NCI-H2227 (cell line): Measurements from ENCODE around the gene IZUMO1.
"Not testable (repeated sequence)": the region's sequence is repeated elsewhere in the genome, so short reads cannot be mapped to it uniquely, and the experiment has no call there.

ENCODE experiments used
- DNase-seq: peaks from one replicate; lab custom pipeline; 2025; ENCODE audit not compliant: unreplicated experiment; lab: John Stamatoyannopoulos, UW

IZUMO1 gene

GRCh38 chr19:48746738-48747575 is at the start of gene IZUMO1:
IZUMO1 (minus strand) TSS chr19:48746909; CDS start chr19:48745859, 1,050 bp downstream.
- no peak for DNase-seq

GRCh38 chr19:48795685-48796070 is 49.0 kb upstream of the IZUMO1 start:
- DNase-seq, result no peak

- DNase-seq, result peak; percentile 93
Measured at GRCh38 chr19:48795055-48795684, 48.5 kb upstream of the IZUMO1 start.

GRCh38 chr19:48794291-48794690 is 47.6 kb upstream of the IZUMO1 start:
- no peak for DNase-seq

GRCh38 chr19:48793271-48793670 is 46.6 kb upstream of the IZUMO1 start:
- no peak for DNase-seq

- not testable (repeated sequence) for DNase-seq
Measured at GRCh38 chr19:48787331-48787730, 40.6 kb upstream of the IZUMO1 start.

GRCh38 chr19:48786422-48786821 is 39.7 kb upstream of the IZUMO1 start:
- DNase-seq, result not testable (repeated sequence)

GRCh38 chr19:48784527-48784926 is 37.8 kb upstream of the IZUMO1 start:
- DNase-seq, result no peak

GRCh38 chr19:48780631-48781391 is 34.1 kb upstream of the IZUMO1 start:
- no peak for DNase-seq

- no peak for DNase-seq
Measured at GRCh38 chr19:48779636-48780035, 32.9 kb upstream of the IZUMO1 start.

GRCh38 chr19:48777720-48778119 is 31.0 kb upstream of the IZUMO1 start:
- no peak for DNase-seq

- DNase-seq, result no peak
Measured at GRCh38 chr19:48777139-48777538, 30.4 kb upstream of the IZUMO1 start.

GRCh38 chr19:48772503-48772953 is 25.8 kb upstream of the IZUMO1 start:
- DNase-seq, result no peak

- DNase-seq, result no peak
Measured at GRCh38 chr19:48770734-48771472, 24.2 kb upstream of the IZUMO1 start.

- no peak for DNase-seq
Measured at GRCh38 chr19:48770266-48770665, 23.6 kb upstream of the IZUMO1 start.

- no peak for DNase-seq
Measured at GRCh38 chr19:48768994-48769713, 22.4 kb upstream of the IZUMO1 start.

GRCh38 chr19:48768171-48768753 is 21.6 kb upstream of the IZUMO1 start:
- not testable (repeated sequence) for DNase-seq

GRCh38 chr19:48765816-48766215 is 19.1 kb upstream of the IZUMO1 start:
- DNase-seq, result not testable (repeated sequence)

GRCh38 chr19:48760504-48761205 is 13.9 kb upstream of the IZUMO1 start:
- DNase-seq, result no peak
